ENCODE results near the gene RASSF7. TPM values are rescaled to one million over a fixed set of nuclear protein-coding genes. Genes with fewer than 3 reads are reported as not detected.

Gene RASSF7
- total RNA-seq, 2 experiments from 2014 or later: 15.1 to 18.0 TPM

GRCh38 chr11:532527-532985 lies 28.2 kb upstream of the RASSF7 start:
- no TSS peak for BruUV-seq (replicated peaks)
- DNase-seq (ENCODE audit: low spot score): no peak
- no peak overlapping the region for H3K4me2 ChIP-seq (ENCODE audit: low read length)
- no peaks in the 10 kb centered on the region for H3K9me3 ChIP-seq (ENCODE audit: low read length)
- no peak overlapping the region for H3K27ac ChIP-seq (ENCODE audit: low read depth, low read length, poor library complexity, severe bottlenecking)
- no peaks in the 10 kb centered on the region for H3K79me2 ChIP-seq (ENCODE audit: insufficient read depth, low read depth, low read length)
- H3K4me1 ChIP-seq (ENCODE audit: insufficient read depth, low read length, poor library complexity, severe bottlenecking): peaks cover 23% of the 10 kb centered on the region
- intact Hi-C loops (cut with micrococcal nuclease; ENCODE audit: unreplicated experiment): no loop called here
- H2AFZ ChIP-seq (ENCODE audit: low read length): no peak overlapping the region
- CTCF ChIA-PET (ENCODE audit: unreplicated experiment): no interaction called here
- H4K20me1 ChIP-seq (ENCODE audit: insufficient read depth, low read length): no peaks in the 10 kb centered on the region
- H3K36me3 ChIP-seq (ENCODE audit: insufficient read depth, low read length): peaks cover 17% of the 10 kb centered on the region; the same call in 1 of the 2 replicates
- POLR2A ChIA-PET: no interaction called here
- H3K9me2 ChIP-seq (ENCODE audit: insufficient read depth, low read length): no peaks in the 10 kb centered on the region
- TF ChIP-seq, protein P1, sequence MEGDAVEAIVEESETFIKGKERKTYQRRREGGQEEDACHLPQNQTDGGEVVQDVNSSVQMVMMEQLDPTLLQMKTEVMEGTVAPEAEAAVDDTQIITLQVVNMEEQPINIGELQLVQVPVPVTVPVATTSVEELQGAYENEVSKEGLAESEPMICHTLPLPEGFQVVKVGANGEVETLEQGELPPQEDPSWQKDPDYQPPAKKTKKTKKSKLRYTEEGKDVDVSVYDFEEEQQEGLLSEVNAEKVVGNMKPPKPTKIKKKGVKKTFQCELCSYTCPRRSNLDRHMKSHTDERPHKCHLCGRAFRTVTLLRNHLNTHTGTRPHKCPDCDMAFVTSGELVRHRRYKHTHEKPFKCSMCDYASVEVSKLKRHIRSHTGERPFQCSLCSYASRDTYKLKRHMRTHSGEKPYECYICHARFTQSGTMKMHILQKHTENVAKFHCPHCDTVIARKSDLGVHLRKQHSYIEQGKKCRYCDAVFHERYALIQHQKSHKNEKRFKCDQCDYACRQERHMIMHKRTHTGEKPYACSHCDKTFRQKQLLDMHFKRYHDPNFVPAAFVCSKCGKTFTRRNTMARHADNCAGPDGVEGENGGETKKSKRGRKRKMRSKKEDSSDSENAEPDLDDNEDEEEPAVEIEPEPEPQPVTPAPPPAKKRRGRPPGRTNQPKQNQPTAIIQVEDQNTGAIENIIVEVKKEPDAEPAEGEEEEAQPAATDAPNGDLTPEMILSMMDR (conservative IDR thresholded peaks at IDR 0.05; ENCODE audit: low read length): no peak
- no peak for TF ChIP-seq EZH2phosphoT487 (IDR thresholded peaks at IDR 0.05; ENCODE audit: borderline replicate concordance, low read depth, low read length)
- no peak overlapping the region for H3K4me3 ChIP-seq (ENCODE audit: low read depth, low read length, poor library complexity, severe bottlenecking)

GRCh38 chr11:532986-533585 lies 27.7 kb upstream of the RASSF7 start:
- H3K4me1 ChIP-seq (ENCODE audit: insufficient read depth, low read length, poor library complexity, severe bottlenecking): peaks cover 28% of the 10 kb centered on the region
- no peaks in the 10 kb centered on the region for H3K79me2 ChIP-seq (ENCODE audit: insufficient read depth, low read depth, low read length)
- H3K36me3 ChIP-seq (ENCODE audit: insufficient read depth, low read length): peaks cover 17% of the 10 kb centered on the region; the same call in 1 of the 2 replicates
- H3K4me2 ChIP-seq (ENCODE audit: low read length): no peak overlapping the region
- no peak for DNase-seq (ENCODE audit: low spot score)
- H3K27ac ChIP-seq (ENCODE audit: low read depth, low read length, poor library complexity, severe bottlenecking): no peak overlapping the region
- no peak overlapping the region for H3K4me3 ChIP-seq (ENCODE audit: low read depth, low read length, poor library complexity, severe bottlenecking)
- ChIA-PET POLR2A (no interaction called here), CTCF (ENCODE audit: unreplicated experiment) (no interaction called here)
- no TSS peak for BruUV-seq (replicated peaks)
- no peaks in the 10 kb centered on the region for H4K20me1 ChIP-seq (ENCODE audit: insufficient read depth, low read length)
- no peaks in the 10 kb centered on the region for H3K9me3 ChIP-seq (ENCODE audit: low read length)
- no peaks in the 10 kb centered on the region for H3K9me2 ChIP-seq (ENCODE audit: insufficient read depth, low read length)
- intact Hi-C loops (cut with micrococcal nuclease; ENCODE audit: unreplicated experiment): no loop called here
- H2AFZ ChIP-seq (ENCODE audit: low read length): no peak overlapping the region
- TF ChIP-seq EZH2phosphoT487 (IDR thresholded peaks at IDR 0.05; ENCODE audit: borderline replicate concordance, low read depth, low read length): no peak
- TF ChIP-seq, protein P1 (conservative IDR thresholded peaks at IDR 0.05; ENCODE audit: low read length): no peak

- no peaks in the 10 kb centered on the region for H4K20me1 ChIP-seq (ENCODE audit: insufficient read depth, low read length)
- H3K4me1 ChIP-seq (ENCODE audit: insufficient read depth, low read length, poor library complexity, severe bottlenecking): peaks cover 32% of the 10 kb centered on the region
- H3K36me3 ChIP-seq (ENCODE audit: insufficient read depth, low read length): peaks cover 17% of the 10 kb centered on the region; the same call in 1 of the 2 replicates
- H2AFZ ChIP-seq (ENCODE audit: low read length): no peak overlapping the region
- BruUV-seq (replicated peaks): TSS peak; percentile 73
- intact Hi-C loops (cut with micrococcal nuclease; ENCODE audit: unreplicated experiment): no loop called here
- TF ChIP-seq EZH2phosphoT487 (IDR thresholded peaks at IDR 0.05; ENCODE audit: borderline replicate concordance, low read depth, low read length): no peak
- TF ChIP-seq, protein P1 (conservative IDR thresholded peaks at IDR 0.05; ENCODE audit: low read length): no peak
- no peaks in the 10 kb centered on the region for H3K79me2 ChIP-seq (ENCODE audit: insufficient read depth, low read depth, low read length)
- no peaks in the 10 kb centered on the region for H3K9me3 ChIP-seq (ENCODE audit: low read length)
- ChIA-PET POLR2A (no interaction called here), CTCF (ENCODE audit: unreplicated experiment) (no interaction called here)
- H3K4me2 ChIP-seq (ENCODE audit: low read length): peak overlapping the region; percentile 92
- peak overlapping the region; percentile 94 for H3K4me3 ChIP-seq (ENCODE audit: low read depth, low read length, poor library complexity, severe bottlenecking)
- no peaks in the 10 kb centered on the region for H3K9me2 ChIP-seq (ENCODE audit: insufficient read depth, low read length)
- no peak for DNase-seq (ENCODE audit: low spot score)
- no peak overlapping the region for H3K27ac ChIP-seq (ENCODE audit: low read depth, low read length, poor library complexity, severe bottlenecking)
Measured at GRCh38 chr11:533586-534395, 27.0 kb upstream of the RASSF7 start.

All from OCI-LY7 (cell line).